ENCODE data around the gene UROC1.

DNA sequence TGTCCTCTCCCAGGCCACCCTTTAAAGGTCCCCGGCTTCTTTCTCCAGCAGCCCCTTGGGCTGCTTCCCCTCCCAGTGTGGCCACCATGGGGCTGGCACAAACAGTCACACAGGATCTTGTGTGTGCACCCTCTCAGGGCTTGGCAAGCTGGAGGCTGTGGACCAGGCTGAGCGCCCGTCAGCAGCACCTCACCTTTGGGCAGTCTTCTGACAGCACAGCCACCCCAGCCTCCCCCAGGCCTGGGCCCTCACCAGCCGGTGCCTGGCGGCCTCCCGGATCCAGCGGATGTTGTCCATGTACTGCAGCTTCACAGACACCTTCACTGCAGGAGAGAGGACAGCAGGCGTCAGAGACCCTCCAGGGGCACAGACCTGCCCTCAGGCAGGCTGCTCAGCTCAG is 21.8 kb downstream of the UROC1 start:
- TF ChIP-seq POLR2A (IDR thresholded peaks at IDR 0.05; ENCODE audit: low read depth, low read length) (no peak), POLR2AphosphoS5 (IDR thresholded peaks at IDR 0.05; ENCODE audit: low read depth, low read length) (no peak)

Data from GM12891 (cell line).